Mesothelial cell of epicardium (in vitro differentiated cells): ENCODE results near the gene AGPAT3. TPM values are rescaled to one million over a fixed set of nuclear protein-coding genes. Genes with fewer than 3 reads are reported as not detected.

ENCODE experiments used
- DNase-seq, 2 experiments: peaks; one replicate each; pipeline ENCODE4 v3.0.0; 2021; ENCODE audit warnings: low spot score in 2 of 2; ENCODE audit not compliant: unreplicated experiment in 2 of 2
- H3K27ac Mint-ChIP-seq: 2 replicates; pipeline ENCODE4 v1.8.0; 2021; ENCODE audit warnings: mixed read lengths
- H3K27me3 Mint-ChIP-seq: 2 replicates; pipeline ENCODE4 v1.8.0; 2021; ENCODE audit warnings: low read depth, mixed read lengths
- H3K36me3 Mint-ChIP-seq: 2 replicates; pipeline ENCODE4 v1.8.0; 2021; ENCODE audit warnings: mixed read lengths
- H3K4me1 Mint-ChIP-seq: 2 replicates; pipeline ENCODE4 v1.8.0; 2021; ENCODE audit warnings: mixed read lengths
- H3K4me3 Mint-ChIP-seq: 2 replicates; pipeline ENCODE4 v1.8.0; 2021; ENCODE audit warnings: mild to moderate bottlenecking, moderate library complexity, mixed read lengths
- H3K9me3 Mint-ChIP-seq: 2 replicates; pipeline ENCODE4 v1.8.0; 2021; ENCODE audit warnings: mixed read lengths
- CTCF ChIP-seq: fragments of 200-600 bp; sonication (generic); IDR thresholded peaks from one replicate; pipeline ENCODE4 v1.5.0; 2021; ENCODE audit warnings: antibody characterized with exemption; ENCODE audit not compliant: unreplicated experiment
- total RNA-seq: library from RNA; stranded (reverse); gene quantifications from 3 replicates; pipeline ENCODE4 v1.2.1, GENCODE V29; 2021

Gene AGPAT3
- total RNA-seq, 1 donor from 2014 or later: 71.0 TPM

- no peak for DNase-seq
- peaks cover 14% of the 10 kb centered on the region for H3K36me3 Mint-ChIP-seq
- H3K9me3 Mint-ChIP-seq: no peaks in the 10 kb centered on the region
- no peak overlapping the region for H3K27ac Mint-ChIP-seq
- H3K4me1 Mint-ChIP-seq: peaks cover 2% of the 10 kb centered on the region
- no peaks in the 10 kb centered on the region for H3K27me3 Mint-ChIP-seq
- no peak for TF ChIP-seq CTCF
- no peak overlapping the region for H3K4me3 Mint-ChIP-seq
Measured at GRCh38 chr21:43933680-43934079, 68.7 kb downstream of the AGPAT3 start.

GRCh38 chr21:43934116-43934515 is 69.1 kb downstream of the AGPAT3 start:
- Mint-ChIP-seq H3K4me1 (peaks cover 6% of the 10 kb centered on the region), H3K27ac (no peak overlapping the region), H3K4me3 (no peak overlapping the region), H3K36me3 (peaks cover 14% of the 10 kb centered on the region), H3K9me3 (no peaks in the 10 kb centered on the region), H3K27me3 (no peaks in the 10 kb centered on the region)
- DNase-seq: no peak
- TF ChIP-seq CTCF: no peak

- no peak overlapping the region for H3K4me3 Mint-ChIP-seq
- H3K4me1 Mint-ChIP-seq: peaks cover 6% of the 10 kb centered on the region
- no peaks in the 10 kb centered on the region for H3K27me3 Mint-ChIP-seq
- H3K9me3 Mint-ChIP-seq: no peaks in the 10 kb centered on the region
- TF ChIP-seq CTCF: no peak
- peaks cover 14% of the 10 kb centered on the region for H3K36me3 Mint-ChIP-seq
- DNase-seq: no peak
- no peak overlapping the region for H3K27ac Mint-ChIP-seq
Measured at GRCh38 chr21:43934716-43935705, 70.0 kb downstream of the AGPAT3 start.

DNA sequence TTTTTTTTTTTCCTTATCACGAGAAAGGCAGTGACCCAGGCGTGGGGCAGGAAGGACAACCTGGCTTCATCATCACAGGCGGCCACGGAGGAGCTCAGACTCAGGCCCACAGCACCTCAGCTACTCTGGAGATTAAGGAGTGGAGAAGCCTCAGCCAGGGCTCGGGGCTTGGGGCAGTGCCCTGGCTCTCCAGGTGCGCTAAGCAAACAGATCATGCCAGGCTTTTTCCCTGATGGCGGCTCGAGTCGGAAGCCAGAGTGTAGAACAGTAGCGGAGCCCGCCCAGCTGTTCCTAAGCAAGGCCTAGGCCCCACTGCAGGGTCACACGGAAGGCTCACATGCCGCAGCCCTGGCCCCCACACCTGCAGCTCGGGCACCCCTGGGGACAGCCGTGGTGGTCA is 70.7 kb downstream of the AGPAT3 start:
- Mint-ChIP-seq H3K4me1 (peaks cover 6% of the 10 kb centered on the region), H3K27me3 (no peaks in the 10 kb centered on the region), H3K9me3 (no peaks in the 10 kb centered on the region), H3K36me3 (peaks cover 14% of the 10 kb centered on the region), H3K27ac (no peak overlapping the region), H3K4me3 (no peak overlapping the region)
- no peak for TF ChIP-seq CTCF
- DNase-seq: no peak

GRCh38 chr21:43936247-43936967 is 71.4 kb downstream of the AGPAT3 start:
- no peak for DNase-seq
- no peaks in the 10 kb centered on the region for H3K9me3 Mint-ChIP-seq
- peaks cover 14% of the 10 kb centered on the region for H3K36me3 Mint-ChIP-seq
- H3K27ac Mint-ChIP-seq: no peak overlapping the region
- peaks cover 6% of the 10 kb centered on the region for H3K4me1 Mint-ChIP-seq
- no peak for TF ChIP-seq CTCF
- H3K4me3 Mint-ChIP-seq: no peak overlapping the region
- no peaks in the 10 kb centered on the region for H3K27me3 Mint-ChIP-seq
